Retinal pigment epithelial cell (primary cell): ENCODE measurements around the gene MAMSTR.
"Not testable (repeated sequence)": the region's sequence is repeated elsewhere in the genome, so short reads cannot be mapped to it uniquely, and the experiment has no call there.

ENCODE experiments used
- DNase-seq: peaks from one replicate; pipeline ENCODE4 v3.0.0-alpha.2; 2010; ENCODE audit warnings: low read depth
- H3K4me3 ChIP-seq: 2 replicates; pipeline ENCODE4 v1.5.1; 2011; ENCODE audit warnings: mild to moderate bottlenecking, low read length, control low read depth, moderate library complexity
- TF ChIP-seq, protein P1 (sequence below): conservative IDR thresholded peaks from 2 replicates; pipeline ENCODE4 v1.5.1; 2011; ENCODE audit warnings: low read depth, low read length, control low read depth, inconsistent platforms

MAMSTR gene

DNA sequence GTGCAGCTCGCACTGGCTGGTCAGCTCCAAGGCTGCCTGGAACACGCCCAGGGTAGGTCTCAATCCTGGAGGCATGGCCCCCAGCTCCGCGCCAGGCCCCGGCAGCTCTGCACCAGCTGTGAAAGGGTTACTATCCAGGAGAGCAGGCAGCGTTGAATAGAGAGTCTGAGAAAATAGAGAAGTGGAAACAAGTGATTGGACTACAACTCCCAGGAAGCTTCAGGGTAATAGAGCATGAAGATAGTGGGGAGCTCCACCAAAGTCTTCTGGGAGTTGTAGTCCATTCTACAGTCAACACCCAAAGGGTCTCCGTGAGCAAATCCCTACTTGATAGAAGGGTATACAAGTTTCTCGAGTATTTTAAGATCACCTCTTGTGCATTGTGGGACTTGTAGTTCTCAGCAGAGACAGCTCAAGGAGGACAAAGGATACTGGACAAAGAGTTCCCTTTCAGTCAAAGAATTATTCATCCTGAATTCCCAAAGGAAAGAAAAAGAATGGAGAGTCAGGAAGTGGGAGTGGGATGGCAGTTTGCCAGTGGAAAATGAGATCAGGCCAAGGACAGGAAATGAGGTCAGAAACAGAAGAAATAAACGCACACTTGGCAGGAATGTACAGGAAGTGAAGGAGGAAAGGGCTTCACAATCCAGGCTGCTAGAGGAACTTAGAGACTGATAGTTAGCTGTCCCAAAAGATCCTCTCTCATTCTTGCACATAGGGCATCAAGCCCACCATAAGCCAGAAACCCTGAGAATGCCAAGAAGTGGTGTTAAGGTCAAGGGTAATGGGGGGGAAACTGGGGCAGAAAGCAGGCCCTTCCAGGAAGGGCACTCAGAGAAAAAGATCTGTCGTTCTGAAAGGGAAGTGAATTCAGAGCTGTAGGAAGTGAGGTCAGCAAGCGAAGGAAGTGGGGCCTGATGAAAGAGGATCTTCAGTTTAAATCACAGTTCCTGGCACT lies 5.5 kb upstream of the MAMSTR start:
- TF ChIP-seq, protein P1, sequence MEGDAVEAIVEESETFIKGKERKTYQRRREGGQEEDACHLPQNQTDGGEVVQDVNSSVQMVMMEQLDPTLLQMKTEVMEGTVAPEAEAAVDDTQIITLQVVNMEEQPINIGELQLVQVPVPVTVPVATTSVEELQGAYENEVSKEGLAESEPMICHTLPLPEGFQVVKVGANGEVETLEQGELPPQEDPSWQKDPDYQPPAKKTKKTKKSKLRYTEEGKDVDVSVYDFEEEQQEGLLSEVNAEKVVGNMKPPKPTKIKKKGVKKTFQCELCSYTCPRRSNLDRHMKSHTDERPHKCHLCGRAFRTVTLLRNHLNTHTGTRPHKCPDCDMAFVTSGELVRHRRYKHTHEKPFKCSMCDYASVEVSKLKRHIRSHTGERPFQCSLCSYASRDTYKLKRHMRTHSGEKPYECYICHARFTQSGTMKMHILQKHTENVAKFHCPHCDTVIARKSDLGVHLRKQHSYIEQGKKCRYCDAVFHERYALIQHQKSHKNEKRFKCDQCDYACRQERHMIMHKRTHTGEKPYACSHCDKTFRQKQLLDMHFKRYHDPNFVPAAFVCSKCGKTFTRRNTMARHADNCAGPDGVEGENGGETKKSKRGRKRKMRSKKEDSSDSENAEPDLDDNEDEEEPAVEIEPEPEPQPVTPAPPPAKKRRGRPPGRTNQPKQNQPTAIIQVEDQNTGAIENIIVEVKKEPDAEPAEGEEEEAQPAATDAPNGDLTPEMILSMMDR = no peak
- DNase-seq = no peak
- H3K4me3 ChIP-seq = no peak overlapping the region

GRCh38 chr19:48722196-48722708 lies 2.7 kb upstream of the MAMSTR start:
- H3K4me3 ChIP-seq = no peak overlapping the region
- DNase-seq = no peak
- TF ChIP-seq, protein P1 = no peak

DNA sequence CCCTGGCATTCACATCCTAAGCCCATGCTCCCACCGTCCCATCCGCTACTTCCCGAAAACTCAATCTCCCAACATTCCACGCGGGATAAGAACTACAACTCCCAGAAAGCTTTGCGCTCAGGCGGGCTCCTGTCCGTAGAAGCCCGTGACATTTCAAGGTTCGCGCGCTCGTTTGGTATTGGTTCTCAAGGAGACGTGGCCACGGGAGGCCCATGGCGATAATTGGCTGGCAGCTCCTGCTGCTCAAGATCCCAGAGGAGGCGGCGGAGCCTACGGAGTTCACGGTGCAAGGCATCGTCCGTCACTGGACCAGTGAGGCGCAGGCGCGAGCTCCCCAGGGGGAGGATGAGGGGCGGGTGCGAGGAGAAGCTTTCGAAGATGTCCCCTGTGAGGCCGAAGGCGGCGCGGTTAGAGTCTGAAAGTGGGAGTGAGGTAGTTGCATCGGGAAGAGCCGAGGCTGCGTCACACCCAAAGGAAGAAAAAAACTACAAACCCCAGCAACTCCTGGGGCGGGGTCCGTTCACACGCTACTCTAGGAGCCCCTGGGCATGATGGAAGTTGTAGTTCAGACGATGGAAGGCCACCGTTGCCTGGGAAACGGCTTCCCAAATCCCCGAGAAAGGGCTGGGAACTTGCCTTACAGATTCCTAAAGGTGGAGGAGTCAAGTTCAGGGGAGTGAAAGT lies 1.2 kb upstream of the MAMSTR start:
- TF ChIP-seq, protein P1 = no peak
- DNase-seq = peak; percentile 97

DNA sequence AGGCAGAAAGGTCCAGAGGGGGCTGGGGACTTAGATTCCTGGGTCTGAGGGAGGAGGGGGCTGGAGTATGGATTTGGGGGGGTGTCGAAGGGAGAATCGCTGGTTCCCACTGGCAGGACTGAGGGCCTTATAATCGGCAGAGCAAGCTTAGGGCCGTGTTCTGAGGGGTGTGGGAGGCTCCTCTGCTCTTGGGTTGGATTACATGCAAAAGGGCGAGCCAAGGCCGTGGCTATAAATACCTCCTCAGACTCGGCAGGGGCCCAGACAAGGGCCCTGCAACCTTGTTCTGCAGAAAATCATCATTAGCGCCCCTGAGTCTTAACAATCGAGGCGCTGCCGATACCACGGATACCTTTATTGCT lies 707 bp upstream of the MAMSTR start:
- TF ChIP-seq, protein P1 = no peak
- no peak for DNase-seq

More for the DNA sequence above, 1.2 kb upstream of the MAMSTR start:
- H3K4me3 ChIP-seq = peak overlapping the region; percentile 82

DNA sequence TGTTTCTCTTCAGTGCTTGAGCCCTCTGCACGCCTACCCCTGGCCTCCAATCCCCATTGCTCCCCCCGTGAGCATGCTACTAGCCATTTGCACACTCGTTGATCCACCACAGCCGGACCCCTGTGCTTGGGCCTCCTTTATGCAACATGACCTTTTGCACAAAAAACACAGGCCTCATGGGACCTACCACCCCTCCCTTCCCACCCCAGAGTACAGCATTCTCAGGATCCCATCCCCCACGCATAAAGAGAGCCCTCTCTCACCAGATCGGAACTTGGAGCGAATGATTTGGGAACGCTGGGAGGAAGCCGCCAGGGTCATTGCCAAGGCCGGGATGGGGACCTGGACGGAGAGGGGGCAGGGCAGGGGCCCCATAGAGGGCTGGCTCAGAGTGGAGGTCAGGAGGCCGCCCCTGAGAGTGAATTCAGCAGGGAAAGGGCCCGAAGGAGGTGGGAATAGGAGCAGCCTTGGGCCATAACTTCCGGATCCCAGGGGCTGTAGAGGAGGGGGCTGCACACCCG lies 754 bp downstream of the MAMSTR start:
- TF ChIP-seq, protein P1 = no peak
- no peak for DNase-seq
- no peak overlapping the region for H3K4me3 ChIP-seq

More for the DNA sequence above, 707 bp upstream of the MAMSTR start:
- H3K4me3 ChIP-seq = peak overlapping the region; percentile 82

- DNase-seq, H3K4me3 ChIP-seq: not testable (repeated sequence)
Measured at GRCh38 chr19:48718106-48718505, 1.4 kb downstream of the MAMSTR start.

- peak overlapping the region; percentile 21 for H3K4me3 ChIP-seq
- TF ChIP-seq, protein P1 = no peak
Measured at GRCh38 chr19:48716562-48717291, 2.8 kb downstream of the MAMSTR start.

More at GRCh38 chr19:48716562-48717291, 2.8 kb downstream of the MAMSTR start:
- no peak for DNase-seq
